ENCODE measurements around the gene NAA25.
A peak's percentile ranks its signal among the peaks of the same experiment; 100 is the strongest.
"Not testable (repeated sequence)": the region's sequence is repeated elsewhere in the genome, so short reads cannot be mapped to it uniquely, and the experiment has no call there.

NAA25 gene

DNA sequence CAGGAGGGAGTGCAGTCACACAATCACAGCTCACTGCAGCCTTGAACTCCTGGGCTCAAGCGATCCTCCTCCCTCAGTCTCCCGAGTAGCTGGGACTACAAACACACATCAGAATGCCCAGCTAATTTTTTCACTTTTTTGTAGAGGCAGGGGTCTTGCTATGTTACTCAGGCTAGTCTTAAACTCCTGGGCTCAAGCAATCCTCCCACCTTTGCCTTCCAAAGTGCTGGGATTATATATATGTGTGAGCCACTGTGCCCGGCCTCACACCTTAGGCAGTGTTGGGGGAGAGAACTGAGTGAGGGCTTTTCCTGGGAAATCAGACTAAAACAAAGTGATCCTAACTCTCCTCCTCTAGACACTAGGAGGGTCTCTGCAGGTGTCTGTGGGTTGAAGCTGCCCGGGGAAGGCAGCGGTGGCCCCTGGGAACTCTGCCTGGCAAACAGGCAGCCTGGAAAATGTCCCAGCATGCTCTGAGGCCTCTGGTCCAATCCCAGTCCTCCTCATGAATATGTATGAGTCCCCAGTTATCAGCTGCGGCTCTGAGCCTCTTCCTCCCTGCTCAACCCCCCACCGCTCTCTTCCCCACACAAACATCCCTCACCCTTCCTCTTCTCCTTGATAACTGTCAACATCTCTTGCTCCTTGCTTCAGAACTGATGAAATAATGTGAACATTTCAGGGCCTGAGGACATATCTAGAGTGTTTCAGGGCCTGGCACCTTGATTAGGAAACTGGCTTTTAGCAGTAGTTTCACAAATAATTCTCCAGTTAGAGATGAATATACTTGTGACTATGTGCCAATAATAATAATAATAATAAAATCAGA, 7.9 kb upstream of the NAA25 start:
- peak; percentile 89 for DNase-seq

DNA sequence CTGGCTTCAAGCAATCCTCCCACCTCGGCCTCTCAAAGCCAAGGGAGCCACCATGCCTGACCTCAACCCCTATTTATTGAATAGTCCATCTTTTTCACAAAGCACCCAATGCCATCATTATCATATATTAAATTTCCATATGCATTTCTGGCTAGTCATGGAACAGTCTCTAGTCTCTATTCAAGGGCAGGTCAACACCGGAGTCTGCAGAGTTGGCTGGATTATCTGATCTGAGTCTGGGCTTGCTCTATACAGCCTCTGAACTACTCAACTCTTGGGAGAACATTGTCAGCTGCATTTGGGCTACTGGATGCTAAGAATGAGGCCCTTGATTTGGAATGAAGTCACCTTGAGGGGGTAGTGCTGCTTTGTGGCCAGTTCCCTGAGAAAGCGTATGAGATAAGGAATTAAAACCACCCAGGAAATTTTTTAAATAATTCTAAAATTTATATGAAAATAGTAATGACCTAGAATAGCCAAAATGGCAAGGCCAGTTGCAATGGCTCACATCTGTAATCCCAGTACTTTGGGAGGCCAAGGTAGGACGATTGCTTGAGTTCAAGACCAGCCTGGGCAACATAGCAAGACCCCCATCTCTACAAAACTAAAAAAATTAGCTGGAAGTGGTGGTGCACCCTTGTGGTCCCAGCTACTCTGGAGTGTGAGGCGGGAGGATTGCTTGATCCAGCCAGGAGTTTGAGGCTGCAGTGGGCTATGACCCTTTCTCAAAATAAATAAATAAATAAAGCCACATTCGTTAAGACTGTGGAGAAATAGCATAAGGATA, 6.9 kb upstream of the NAA25 start:
- no peak for DNase-seq

DNA sequence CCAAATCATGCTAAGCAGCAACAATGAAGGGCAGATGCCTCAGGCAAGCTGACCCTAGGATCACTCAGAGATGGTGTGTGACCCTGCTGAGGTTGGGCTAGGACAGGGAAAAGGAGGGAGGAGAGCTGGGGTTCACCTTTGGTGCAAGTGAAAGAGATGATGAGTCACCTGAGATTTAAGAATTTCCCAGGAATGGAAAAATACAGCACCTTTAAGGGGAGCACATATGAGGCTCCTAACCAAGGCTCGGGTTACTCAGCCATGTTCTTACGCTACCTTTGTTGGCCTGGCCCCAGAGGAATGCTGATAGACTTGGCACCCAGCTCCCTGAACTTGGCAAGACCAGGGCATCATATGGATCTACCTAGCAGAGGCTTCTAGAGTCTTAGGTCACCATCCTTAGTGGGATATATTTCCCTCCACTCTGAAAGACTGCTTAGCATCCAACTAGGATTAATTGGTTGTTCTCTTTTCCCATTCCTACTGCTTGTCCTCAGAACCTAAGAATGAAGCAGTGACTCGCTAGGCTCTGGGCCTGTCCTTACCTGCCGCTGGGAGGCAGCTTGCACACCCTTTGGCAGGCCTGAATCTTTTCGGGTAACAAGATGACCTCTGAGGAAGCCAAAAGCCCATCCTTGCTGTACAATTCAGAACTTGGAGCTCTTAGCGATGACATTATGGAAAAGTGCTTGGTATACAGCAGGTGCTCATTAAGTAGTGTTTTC, 4.0 kb upstream of the NAA25 start:
- DNase-seq: no peak

DNA sequence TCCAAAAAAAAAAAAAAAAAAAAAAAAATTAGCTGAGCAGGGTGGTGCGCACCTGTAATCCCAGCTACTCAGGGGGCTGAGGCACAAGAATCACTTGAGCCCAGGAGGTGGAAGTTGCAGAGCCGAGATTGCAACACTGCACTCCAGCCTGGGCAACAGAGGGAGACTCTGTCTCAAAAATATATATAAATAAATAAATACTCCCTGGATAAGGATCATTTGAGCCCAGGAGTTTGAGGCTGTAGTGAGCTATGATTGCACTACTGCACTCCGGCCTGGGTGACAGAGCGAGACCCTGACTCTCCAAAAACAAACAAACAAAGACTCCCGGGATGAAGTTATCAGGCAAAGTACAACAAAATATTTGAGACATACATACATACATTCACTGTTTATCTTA, 3.3 kb upstream of the NAA25 start:
- DNase-seq: no peak

DNA sequence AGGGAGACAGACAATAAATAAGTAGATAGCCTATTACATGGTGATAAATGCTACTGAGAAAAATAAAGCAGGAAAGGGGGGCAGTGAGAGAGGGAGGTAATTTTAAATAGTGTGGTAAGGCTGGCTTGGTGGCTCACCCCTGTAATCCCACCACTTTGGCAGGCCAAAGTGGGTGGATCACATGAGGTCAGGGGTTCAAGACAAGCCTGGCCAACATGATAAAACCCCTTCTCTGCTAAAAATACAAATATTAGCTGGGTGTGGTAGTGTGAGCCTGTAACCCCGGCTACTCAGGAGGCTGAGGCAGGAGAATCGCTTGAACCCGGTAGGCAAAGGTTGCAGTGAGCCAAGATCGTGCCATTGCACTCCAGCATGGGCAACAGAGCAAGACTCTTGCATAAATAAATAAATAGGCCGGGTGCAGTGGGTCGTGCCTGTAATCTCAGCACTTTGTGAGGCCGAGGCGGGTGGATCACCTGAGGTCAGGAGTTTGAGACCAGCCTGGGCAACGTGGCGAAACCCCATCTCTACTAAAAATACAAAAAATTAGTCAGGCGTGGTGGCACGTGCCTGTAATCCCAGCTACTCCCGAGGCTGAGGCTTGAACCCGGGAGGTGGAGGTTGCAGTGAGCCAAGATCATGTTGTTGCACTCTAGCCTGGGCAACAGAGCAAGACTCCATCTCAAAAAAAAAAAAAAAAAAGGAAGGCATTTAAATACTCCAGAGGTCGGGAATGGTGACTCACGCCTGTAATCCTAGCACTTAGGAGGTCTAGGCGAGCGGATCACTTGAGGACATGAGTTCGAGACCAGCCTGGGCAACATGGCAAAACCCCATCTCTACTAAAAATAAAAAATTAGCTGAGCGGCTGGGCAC, 2.4 kb upstream of the NAA25 start:
- DNase-seq: not testable (repeated sequence)

DNA sequence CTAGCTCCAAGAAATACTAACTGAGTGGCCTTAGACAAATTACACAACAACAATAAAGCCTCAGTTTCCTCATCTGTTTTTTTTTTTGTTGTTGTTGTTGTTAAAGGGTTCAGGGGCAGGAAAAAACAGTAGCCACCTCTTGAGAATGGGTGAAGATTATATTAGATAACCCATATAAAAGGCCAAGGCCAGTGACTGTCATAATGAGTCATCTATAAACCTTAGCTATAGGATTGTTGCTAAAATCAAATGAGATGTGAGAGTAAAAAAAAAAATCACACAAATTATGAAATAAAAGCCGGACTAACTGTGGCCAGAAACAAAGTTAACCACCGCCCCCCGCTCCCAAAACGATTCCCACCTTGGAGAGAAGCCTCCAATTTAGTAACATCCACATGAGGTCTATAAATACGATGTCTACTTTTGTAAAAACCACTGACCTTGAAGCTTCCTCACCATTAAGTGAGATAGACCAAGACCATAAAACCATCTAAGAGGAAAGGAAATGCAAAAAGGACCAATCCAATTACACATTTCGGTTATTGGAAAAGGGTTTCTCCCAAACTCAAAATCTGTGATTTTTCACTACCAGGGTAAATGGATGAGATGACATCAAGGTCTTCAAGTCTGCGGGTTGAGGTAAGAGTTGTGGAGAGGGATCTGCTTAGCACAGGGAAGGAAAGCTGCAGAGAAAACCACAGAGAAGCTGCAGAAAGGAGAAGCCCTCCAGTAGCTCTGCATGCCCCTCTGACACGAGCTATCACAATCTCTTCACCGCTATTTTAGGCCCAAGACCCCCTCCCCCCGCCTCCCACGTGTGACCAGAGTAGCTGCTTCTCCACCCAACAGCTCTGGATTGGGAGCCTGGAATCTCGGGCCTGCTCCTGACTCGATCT, 1.0 kb downstream of the NAA25 start:
- no peak for DNase-seq

DNA sequence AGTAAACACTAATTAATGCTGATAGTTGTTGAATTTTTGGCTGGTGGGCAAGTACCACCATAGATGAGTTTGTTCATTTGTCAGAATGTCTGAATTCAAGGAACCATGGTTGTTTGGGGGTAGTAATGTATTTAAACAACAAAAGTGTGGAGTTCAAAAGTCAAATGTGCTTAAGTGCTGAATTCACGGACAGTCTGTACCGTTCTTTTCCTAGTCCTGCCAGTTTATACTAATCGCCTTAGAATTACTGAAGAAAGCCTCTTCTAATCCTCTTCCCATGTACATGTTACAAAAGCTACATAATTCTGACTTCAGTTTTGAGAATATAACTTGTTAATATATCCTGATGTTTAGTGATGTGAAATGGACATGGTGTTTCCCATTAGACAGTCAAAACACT, 2.7 kb downstream of the NAA25 start:
- no peak for DNase-seq

DNA sequence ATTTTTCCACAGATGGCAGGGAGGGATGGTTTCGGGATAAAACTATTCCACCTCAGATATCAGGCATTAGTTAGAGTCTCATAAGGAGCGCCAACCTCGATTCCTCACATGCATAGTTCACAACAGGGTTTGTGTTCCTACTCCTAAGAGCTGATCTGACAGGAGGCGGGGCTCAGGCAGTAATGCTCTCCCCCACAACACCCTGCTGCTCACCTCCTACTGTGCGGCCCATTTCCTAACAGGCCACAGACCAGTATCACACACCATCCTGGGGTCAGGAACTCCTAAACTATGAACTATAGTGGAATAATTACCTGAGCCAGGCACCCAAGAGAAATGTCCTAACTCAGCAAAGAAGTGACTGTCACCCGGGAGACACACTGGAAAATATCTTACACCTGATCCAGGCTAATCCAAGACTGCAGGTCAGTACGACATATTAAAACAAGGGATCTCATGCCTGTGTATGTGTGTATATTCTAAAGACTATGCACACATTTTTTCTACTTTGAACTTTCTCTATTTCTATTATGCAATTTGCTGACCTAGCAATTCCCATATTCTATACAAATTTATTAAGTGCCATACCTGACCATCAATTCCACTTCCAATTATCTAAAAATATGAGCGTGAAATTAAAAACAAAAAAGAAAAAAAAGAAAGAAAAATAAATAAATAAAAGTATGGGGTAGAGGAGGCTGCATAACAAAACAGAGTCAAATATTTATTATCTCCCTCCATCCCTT, 4.7 kb downstream of the NAA25 start:
- DNase-seq: no peak

DNA sequence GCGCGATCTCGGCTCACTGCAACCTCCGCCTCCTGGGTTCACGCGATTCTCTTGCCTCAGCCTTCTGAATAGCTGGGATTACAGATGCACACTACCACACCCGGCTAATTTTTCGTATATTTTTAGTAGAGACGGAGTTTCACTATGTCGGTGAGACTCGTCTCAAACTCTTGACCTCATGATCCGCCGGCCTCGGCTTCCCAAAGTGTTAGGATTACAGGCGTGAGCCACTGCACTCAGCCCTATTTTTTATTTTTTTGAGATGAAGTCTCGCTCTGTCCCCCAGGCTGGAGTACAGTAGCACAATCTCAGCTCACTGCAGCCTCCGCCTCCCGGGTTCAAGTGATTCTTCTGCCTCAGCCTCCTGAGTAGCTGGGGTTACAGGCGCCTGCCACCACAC, 5.8 kb downstream of the NAA25 start:
- not testable (repeated sequence) for DNase-seq

DNA sequence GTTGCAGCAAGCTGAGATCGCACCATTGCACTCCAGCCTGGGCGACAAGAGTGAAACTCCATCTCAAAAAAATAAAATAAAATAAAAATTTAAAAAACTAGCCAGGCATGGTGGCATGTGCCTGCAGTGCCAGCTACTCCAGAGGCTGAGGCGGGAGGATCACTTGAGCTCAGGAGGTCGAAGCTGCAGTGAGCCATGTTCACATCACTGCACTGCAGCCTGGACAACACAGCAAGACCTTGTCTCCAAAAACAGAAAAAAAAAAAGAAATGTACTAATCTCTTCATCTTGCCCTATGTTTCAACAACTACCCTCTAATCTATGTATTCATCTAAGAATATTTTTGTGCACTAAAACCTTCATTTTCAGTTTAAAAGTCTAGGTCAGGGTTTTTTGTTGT, 6.5 kb downstream of the NAA25 start:
- no peak for DNase-seq

DNA sequence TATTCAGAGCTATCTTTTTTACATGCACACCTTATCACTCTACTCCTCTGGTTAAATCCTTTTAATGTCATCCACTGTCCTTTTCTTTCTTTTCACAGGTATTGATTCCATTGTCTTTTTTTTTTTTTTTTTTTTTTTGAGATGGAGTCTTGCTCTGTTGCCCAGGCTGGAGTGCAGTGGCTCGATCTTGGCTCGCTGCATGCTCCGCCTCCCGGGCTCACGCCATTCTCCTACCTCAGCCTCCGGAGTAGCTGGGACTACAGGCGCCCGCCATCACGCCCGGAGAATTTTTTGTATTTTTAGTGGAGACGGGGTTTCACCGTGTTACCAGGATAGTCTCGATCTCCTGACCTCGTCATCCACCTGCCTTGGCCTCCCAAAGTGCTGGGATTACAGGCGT, 8.1 kb downstream of the NAA25 start:
- DNase-seq: not testable (repeated sequence)

DNA sequence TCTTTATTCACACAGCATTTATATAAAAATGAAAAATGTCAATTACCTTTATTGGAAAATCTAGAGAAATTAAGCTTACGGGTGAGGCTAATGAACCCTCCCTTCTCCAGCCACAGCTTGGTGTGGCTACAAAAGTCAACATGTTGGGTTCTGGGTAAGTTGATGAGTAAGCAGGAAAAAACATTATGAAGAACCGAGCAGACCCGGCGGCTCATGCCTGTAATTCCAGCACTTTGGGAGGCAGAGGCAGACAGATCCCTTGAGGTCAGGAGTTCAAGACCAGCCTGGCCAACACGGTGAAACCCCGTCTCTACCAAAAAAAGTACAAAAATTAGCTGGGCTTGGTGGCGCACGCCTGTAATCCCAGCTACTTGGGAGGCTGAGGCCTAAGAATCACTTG, 10.9 kb downstream of the NAA25 start:
- DNase-seq: no peak

DNA sequence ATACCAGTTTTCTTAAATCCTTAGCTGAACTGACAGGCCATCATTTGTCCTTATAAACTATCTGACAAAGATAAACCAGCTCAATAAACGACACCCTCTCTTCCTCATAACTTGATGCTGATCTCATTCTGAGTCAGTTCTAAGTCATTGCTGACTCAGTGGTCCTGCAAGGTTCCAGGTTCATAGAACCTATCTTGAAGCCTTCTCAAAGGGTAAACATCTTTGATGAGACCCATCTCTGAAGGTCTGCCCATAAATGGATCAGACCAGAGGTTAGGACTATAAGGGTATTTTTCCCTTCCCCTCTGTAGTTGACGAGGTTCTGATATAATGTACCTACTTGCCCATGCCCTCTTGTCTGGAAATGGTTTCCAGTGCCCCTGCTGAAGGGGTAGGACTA, 11.9 kb downstream of the NAA25 start:
- no peak for DNase-seq

DNA sequence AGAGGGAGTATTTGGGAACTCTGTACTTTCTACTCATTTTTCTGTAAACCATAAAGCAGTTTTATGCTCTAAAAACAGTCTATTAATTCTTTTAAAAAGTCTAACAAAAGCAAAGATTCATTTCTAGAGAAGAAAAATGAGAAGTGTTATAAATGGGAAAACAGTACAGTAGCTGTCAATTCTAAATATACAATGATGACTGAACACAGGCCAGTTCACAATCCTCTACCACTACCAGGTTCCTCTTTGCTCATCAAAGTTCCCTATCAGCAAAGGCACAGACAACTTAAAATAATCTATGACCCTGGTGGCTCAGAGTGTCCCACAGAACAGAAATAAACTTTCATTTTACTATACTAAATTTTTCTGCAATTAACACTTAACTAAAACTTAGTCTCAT, 12.5 kb downstream of the NAA25 start:
- no peak for DNase-seq

DNA sequence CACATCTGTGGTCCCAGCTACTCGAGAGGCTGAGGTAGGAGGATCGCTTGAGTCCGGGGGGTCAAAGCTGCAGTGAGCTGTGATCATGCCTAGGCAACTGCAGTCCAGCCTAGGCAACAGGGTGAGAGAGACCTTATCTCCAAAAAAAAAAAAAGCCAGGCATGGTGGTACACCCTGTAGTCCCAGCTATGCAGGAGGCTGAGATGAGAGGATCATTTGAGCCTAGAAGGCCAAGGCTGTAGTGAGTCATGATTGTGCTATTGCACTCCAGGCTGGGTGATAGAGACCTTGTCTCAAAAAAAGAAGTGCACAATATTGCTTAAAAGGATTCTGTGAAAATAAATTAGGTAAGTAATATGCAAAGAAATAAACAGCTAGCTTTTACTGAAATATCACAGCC, 17.0 kb downstream of the NAA25 start:
- no peak for DNase-seq

DNA sequence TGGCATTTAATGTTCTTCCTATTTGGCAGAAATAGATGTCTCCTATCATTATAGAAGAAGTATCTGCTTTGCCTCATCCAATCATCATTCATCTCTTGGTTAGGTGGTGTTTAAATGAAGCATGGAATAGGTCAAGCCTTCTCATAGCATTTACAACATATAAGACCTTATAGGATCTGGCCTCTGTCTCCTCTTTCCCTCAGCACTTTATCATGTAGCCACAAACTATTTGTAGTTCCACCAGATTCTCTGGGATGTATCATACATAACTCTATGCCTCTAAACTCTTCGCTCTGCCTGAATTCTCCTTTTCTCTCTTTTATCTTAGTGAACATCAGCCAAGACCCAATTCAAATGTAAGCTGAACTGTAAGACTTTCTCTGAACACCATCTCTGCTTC, 20.7 kb downstream of the NAA25 start:
- DNase-seq: no peak

DNA sequence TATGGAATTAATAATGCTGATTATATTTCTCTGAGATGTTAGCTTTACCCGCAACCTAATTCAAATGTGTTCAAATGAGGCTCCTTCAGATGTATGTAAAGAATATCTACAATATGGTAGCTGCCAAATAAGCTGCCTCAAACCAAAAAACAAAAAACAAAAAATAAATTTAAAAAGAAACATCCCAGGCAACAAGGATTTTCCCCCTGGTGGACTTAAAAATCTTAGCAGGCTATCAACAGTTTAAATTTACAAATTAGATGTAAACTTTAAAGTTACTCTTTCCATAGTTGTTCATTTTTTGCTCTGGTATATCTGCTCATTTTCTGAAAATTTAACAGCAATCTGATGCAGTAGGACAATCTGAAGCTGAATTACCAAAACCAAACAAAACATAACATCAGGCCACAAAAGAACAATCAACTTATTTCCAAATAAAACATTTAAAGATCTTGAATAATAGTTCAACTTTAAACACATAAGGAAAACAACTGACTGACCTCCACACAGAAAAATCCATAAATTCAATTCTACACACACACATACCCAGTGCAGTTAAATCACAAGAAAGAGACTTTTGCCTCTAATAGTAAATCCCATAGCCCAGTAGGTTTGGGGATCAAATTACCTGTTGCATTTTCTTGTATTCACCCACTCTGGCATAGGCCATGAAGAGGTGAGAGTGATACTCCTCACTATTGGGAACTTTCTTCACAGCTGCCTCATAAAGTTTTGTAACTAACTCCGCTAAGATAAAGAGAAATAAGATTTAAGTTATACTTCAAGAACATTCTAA, 21.3 kb downstream of the NAA25 start:
- DNase-seq: no peak

DNA sequence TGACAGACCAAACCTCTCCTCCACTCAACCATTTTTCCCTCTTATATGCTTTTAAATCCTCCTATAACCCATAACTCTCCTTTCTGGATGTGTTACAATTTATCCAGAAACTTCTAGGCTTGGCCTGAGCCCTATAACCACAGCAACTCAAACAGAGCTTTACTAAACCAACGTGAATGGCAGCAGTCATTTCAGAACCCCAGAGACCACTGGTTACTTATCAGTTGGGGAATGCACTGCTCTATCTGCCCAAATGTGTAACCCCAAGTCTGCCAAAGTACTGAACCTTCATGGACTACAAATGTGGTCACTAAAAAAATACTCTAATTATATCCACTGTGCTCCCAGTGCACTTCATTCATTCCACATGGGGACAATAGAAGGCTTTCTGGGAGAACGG, 42.0 kb downstream of the NAA25 start:
- no peak for DNase-seq

DNA sequence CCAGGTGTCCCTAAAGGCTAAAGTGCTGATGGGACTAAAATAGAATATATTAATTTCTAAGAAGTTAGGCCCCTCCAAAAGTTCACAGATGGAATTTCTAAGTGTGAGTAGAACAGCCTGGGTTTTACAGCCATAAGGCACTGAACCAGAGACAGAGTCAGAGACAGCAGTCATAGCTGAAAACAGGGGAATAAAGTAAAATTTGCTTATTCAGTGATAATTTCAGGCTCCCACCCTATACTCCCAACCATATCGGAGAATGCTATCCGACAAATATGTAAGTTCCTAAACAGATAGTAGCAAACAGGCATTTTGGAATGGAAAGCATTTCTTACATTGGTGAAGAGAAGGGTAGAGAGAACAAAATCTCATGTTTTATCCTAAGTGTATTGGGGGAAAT, 45.3 kb downstream of the NAA25 start:
- no peak for DNase-seq

DNA sequence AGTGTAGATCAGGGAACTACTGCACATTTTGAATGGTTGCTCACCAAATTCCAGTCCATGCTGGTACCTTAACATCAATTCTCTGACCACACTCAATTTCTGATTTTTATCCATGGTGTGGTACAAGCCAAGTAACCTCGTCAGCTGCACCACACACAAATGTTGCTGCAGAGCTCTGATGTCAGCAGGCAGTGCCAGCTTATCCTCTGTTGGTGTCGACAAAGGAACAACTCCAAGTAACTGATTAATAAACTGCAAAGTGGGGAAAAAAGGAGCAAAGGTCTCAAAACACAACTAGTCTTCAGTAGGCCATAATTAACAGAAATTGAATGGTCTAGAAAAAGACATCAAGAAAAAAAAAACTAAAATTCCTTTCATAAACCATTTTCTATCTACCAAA, 47.4 kb downstream of the NAA25 start:
- no peak for DNase-seq

Measured in SHP77 treated with DMSO at 0.1 percent for 48 hours (cell line).